Stimulated activated CD4-positive, alpha-beta T cell treated with anti-CD3 and anti-CD28 coated beads, Interleukin-4, amount 100 ng/mL, for 1 hour (primary cell): ENCODE data around the gene DRGX.

Experiments
- DNase-seq: peaks from one replicate; pipeline ENCODE4 v3.0.0-alpha.2; 2020

The DRGX gene

DNA sequence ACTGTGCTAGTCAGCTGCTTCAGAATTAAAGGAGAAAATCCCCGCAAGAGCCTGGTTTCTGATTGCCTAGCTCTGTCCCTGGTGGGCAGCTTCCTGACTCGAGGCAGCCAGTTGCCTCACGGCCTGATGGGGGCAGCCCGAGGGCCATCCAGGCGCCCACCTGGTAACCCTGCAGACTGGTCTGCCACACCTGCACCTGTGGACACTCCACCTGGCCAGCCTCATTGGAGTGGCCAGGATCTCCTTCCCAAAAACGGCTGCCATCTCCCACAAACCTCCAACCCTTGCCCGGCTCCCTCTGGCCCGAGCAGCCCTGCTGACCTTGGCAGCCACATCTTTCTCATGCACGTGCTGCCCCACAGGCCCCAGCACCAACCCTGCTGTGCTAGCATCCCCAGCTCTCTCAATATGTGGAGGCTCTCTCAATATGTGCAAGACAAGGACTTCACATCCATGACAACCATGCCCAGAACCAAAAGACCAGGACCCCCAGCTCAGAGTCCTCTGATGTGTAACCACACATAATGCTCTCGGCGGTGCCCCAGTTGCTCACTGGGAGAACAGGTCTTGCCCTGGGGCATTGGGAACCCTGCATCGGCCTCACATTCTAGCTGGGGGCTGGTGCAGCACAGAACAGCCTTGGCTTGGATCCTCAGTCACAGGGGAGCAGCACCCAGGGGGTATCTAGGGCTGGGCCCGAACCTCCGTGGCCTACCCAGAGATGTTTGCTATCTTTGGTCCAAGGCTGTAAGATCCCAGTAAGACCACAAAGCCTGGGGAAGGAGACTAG lies 14.6 kb downstream of the DRGX start:
- DNase-seq, result no peak

DNA sequence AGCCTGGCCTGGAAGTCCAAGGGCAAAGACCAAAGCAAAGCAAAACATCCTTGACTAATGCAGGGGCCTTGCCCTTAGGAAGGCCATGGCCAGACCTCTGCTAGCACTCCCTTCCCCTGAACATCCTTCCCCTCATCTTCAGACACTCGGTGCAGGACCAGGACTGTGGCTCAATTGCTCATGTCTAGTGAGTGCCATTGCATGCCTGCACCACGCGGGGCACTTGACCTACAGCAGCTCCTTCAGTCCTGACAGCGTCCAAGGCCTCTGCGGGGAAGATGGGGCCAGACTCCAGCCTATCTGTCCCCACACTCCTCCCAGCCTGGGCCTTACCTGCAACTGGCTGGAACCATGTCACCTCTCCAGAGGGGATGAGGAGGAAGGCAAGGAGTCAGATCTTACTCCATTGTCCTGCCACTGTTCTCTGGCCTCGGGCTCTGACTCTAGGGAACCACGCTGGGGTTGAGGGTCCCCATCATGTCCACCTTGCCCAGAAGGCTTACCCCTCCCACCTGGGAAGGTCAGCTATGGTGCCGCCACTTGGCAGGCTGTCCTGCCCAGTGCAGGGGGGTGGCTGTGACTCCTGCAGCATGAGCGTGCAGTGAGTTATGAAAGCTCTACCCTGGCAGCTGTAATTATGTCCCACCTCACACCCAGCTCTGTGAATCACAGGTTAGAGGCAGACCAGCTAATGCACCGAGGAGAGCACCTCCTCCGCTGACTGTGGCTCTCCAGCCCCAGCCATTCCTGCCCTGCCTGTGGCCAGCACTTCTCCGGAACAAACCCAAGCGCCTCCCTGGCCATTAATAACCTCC lies 16.1 kb downstream of the DRGX start:
- DNase-seq, result no peak

DNA sequence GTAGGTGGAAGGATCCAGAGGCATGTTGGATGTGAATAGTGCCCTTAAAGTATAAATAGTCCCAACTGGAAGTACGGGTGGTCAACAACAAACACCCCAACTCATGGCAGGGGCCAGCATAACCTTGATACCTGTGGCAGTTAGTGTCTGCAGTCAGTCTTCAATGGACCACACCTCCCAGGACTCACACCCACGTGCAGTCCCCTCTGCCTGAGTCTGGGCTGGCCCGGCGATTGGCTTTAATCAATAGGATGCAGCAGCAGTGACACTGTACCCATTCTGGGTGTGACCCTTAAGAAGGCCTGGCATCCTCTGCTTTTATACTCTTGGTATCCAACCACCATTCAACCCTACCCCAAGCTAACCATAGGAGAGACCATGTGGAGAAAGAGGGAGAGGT lies 18.6 kb downstream of the DRGX start:
- DNase-seq, result no peak

DNA sequence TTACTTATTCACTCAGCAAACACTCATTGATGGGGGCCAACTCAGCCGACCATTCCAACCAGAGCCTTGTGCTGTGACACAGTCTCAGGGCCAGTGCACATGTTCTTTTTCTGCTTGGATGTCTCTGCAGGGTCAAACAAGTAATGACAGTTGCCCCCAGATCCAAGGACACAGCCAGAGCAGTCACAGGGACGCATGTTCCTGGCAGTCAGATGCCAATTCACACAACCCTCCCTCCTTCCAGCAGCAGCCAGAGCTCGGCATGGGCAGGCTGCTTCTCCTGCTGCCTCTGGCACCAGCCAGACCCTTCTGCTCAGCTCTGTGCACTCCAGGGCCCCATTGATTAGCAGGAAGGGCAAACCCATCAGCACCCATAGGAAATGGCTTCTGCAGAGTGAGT lies 20.3 kb downstream of the DRGX start:
- no peak for DNase-seq

DNA sequence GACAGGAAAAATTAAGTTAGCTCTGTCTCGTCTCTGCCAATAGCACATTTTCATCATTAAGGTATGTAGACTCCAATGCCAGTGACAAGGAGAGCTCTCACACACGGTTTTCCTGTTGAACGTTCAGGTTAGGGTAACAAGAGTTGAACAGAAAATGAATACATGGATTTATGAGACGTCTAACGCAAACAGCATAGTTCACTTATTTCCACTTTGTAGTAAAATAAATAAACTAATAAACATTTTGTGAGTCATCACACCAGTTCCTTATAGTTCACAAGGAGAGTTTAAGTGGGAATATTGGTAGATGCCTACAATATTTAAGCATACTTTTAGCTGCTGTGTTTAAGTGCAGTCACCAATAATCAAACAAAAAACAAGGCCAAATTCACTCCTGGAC lies 21.1 kb downstream of the DRGX start:
- DNase-seq, result no peak

DNA sequence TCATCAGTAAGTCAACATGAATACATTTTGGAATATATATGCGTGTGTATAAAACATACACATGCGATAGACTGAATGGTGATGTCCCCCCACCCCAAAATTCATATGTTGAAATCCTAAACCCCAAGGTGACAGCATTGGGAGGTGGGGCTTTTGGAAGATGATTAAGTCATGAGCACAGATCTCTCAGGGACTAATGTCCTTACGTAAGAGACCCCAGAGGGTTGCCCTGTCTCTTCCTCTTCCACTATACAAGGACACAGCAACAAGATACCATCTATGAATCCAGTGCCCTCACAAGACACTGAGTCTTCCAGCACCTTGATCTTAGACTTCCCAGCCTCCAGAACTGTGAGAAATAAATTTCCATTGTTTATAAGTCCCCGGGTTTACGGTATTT lies 22.5 kb downstream of the DRGX start:
- DNase-seq, result no peak

DNA sequence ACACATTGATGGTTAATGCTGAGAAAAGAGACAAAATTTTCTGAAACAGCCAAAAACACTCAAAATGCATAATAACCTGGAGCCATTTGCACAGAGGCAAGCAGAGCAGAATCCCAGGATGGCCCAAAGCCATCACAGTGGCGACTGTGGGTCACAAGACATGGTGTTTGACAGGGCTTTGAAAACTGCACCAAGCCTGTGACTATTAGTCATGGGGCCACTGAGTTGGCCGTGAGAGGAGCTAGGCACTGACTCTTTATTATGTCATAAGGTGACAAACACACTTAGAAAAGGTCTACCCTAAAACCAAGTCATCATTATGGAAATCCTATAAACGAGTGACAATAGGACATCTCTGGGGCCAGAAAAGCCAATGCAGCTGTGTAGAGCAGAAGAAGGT lies 23.9 kb downstream of the DRGX start:
- DNase-seq, result no peak

DNA sequence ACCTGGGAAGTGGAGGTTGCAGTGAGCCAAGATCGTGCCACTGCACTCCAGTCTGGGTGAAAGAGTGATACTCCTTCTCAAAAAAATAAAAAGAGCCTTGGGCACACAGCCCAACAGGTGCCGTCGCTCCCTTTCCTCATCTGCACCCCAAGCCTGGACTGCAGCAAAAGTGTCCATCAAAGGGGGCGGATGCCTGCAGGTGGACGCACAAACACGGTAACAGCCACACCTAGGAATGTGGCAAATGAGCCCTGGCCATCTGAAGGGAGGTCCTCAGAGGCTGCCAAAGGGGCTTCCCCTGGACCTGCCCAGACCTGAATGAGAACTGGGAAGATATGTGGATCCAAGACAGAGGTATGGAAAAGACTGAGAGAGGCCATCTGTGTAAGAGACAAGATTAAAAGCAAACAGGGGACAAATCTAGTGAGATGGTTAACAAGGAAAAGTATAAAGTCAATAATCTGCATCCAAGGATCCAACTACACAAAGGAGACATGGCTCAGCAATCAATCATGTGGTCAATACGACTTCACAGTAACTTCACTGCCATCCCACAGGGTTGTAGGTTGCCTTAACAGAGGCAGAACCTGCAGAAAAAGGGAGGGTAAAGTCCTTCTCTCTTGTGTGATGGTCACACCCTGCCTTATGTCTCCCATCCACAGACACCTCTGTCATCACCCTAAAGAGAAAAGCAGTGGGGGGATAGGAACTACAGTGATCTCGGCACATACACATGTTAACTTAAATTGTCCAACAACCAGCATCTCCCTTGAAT lies 25.4 kb downstream of the DRGX start:
- no peak for DNase-seq

DNA sequence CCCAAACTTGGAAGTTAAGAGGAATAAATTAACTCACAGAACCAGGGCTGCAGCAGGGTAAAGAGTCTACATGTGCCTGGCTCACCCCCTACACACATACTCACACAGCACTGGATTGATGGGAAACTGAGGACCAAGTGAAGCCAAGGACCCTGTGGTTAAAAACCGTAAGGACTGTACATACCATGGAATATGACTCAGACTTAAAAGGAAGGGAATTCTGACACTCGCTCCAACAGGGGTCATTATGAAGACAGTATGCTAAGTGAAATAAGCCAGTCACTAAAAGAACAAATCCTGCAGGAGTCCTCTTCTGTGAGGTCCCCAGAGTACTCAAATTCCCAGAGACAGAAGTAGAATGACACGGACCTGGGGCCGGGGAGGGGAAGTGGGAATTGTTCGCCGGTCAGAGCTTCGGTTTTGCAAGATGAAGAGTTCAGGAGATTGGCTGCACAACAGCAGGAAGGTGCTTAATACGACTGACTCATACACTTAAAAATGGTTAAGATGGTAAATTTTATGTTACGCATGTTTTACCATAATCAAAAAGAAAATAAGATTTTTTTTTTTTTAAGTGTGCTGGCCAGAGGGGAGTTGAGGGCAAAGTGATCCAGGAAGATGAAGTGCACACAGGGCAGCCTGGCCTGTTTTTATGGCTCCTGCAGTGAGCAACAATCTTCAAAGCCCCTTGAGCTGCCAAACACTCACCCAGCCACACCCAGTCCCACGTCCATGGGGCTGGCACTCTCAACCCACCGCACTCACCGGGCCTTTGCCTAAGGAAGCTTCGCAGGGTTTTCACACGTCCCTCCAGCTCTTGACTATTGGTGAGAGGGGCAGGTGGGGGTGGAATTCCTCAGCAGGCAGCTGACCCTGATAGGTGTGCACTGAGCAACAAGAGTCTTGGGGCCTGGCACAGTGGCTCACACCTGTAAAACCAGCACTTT lies 26.4 kb downstream of the DRGX start:
- no peak for DNase-seq

DNA sequence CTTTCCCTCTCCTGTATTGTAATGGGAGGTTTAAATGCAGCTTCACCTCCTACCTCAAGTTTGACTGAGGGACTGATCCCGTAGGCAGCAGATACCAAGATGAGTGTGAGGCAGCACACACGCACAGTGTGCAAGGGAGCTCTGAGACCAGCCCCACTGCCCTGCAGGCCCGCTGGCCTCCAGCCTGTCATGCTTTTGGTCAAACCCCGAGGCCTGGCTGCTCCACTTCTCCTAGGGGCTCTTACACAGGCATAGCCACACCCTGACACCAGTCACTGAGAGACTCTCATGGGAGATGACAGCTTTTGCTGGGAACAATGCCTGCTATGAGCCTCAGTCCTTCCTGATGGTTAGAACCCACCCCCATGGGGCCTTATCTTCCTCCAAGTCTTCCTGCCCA lies 27.6 kb downstream of the DRGX start:
- DNase-seq, result no peak

DNA sequence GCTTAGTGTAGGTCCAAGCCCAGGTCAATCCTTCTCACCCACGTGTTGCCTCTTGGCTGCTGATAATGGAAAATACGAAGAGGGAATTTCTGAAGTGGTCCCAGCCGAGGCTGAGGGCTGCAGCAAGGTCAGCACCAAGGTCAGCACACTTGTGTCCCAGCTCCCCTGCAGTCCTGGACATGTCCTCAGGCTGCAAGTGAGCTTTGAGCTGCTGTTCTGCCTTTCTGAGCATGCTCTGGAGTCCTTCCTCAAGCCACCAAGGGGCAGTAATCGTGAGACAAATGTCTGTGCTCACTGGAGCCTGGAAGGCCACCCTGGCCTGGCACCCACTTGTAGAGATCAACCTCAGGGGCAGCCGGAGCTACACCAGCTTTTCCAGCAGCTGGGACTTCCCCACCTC lies 28.3 kb downstream of the DRGX start:
- DNase-seq, result no peak

DNA sequence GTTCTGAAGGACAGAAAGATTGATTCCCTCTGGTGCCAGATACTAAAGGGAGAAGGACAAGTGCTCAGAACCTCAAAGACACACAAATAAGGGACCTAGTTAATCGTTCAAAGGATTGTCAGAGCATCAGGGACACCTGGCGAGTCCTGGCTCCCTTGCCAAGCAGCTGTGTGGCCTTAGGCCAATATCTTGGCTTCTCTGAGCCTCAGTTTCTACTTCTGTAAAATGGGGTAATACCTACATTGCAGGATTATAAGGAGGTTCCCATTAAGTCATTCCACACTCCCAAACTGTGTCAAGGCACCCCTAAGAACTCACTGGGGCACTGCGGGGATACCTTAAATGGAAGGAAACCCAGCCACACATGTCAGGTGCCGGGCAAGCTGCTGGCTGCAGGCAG lies 29.4 kb downstream of the DRGX start:
- DNase-seq, result no peak

DNA sequence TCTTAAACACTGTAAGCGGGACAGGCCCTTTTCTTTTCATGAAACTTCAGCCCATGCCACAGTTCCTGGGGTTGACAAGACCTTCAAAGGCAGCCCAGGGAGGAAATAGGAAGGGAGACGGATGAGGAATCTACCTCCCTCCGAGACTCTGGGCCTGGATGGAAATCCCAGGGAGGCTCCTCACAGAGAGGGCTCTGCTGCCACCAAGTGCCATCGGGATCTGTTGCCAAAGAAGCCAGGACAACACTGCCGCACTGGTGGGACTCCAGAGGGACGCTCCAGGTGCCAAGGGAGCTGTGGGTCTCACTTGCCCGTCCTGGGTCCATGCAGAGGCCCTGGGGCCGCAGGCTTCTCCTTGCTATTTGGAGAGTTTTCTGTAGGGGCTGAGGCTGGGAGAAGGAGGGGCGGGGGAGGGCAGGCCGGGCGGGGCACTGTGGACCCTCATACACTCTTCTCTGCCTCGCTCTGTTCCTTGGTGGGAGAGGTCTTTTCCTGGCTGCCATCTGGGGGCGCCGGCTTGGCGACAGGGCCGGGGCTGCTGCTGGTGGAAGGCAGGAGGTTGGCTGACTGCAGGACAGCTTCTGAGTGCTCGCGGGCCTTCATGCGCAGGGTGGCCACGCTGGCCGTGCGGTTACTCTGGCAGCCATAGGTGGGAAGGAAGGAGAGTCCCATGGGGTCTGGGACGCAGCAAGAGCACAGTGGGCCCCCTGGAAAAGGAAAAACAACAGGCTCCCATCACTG lies 30.0 kb downstream of the DRGX start:
- no peak for DNase-seq

DNA sequence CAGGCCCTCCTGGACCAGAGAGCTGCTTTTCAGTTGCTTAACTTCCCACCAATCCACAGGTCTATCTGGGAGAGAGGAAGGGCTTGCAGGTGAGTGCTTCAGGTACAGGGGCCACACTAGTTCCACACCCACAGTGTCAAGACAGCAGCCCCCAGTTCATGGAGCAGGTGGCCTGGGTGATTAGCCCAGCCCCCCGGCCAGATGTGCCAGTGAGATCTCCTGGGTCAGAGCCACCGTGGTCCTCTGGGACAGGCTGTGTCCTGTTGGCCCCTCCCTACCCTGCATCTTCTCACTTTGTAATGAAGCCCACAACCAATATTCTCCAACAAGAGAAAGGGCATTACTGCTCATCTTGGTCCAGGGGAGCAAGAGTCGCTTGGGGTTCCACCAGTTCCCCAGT lies 30.6 kb downstream of the DRGX start:
- no peak for DNase-seq

DNA sequence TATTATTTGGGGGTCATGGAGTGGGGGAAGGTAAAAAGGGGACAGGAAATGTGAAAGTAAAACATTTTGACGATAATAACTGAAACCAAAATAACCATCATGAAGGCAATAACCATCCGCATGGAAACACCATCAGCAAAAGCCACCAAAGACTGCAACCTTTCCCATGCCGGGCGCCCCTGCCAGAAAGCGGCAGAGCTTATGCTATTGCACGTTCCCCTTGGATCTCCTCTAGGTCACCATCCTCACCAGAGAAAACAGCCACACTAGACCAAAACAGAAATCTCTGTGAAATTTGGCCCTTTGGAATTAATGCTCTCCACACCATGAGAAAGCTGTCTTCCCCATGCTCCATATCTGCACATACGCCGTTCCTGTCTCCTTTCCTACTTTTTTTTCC lies 31.1 kb downstream of the DRGX start:
- no peak for DNase-seq

DNA sequence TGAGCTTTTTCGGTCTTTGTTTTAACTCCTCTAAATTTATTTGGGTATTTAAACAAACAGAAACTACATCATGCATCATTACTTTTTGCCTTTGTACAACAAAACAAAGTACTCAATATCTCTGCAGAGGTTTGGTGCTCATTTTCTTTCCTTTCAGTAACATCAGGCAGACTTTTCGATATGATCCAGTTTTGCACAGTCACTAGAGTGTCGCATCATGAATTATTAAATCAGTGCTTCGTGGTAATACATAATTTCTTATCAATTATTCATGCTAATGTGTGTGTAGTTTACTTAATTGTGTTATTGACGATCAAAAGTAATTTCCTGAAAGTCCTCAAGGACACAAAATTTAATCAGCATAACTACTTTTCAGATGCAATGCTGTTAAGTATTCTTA lies 31.8 kb downstream of the DRGX start:
- DNase-seq, result no peak

DNA sequence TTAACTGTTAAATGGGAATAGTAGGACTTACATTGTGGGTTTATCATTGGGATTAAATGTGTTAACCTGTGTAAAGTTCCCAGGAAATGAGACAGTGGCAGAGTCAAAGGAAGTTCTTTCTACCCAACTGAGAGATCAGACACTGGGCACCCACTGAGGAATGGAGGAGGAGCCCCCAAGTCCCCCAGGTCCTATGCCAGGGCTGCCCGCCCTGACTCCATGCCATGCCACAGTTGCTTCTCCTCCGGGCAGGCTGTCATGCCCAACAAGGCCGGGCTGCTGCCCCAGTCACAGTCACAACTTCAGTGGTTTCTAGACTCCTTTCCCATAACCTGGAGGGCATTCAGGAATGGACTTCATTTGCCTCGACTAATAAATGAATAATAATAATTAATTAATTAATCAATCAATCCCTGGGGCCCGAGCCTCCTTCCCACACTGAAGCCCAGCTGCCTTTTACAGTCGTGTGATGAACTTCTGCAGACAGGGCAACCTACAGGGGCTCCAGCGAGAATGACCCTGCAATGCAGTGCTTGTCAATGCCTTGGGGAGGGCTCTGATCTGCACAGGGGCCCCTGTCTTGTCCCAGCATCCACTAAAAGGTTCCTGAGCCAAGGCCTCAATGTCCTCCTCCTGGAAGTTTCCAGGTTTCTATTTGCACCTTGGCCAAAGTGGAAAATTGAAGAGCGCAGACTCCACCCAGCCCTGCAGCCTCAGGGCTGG lies 32.4 kb downstream of the DRGX start:
- DNase-seq, result no peak

DNA sequence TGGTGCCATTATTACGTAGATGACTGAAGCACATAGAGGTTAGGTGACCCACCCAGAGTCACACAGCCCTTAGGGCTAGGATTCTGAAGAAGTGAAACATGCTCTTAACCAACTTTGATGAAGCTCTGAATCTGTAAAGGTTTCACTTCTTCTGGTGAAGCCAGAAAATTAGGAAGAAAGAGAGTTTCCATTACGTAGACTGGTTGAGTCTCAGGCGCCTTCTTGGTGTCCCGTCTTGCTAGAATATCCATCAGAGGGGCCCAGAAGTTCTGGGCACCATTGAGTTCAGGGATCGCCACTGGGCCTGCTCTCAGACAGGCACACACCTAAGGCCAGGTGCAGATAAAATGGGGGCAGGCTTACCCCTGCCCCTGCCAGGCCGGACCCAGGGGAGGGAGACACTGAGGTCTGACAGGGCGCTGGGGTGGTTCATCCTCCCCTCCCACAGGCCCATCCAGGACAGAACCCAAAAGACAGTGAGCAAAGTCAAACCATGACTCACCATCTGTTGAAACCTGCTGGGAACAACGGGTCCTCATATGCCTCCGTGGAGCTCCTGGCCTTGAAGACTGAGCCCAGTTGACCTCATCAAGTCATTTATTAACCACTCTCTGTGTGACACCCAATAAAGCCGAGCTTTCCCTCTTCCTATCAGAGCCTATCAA lies 33.2 kb downstream of the DRGX start:
- no peak for DNase-seq

DNA sequence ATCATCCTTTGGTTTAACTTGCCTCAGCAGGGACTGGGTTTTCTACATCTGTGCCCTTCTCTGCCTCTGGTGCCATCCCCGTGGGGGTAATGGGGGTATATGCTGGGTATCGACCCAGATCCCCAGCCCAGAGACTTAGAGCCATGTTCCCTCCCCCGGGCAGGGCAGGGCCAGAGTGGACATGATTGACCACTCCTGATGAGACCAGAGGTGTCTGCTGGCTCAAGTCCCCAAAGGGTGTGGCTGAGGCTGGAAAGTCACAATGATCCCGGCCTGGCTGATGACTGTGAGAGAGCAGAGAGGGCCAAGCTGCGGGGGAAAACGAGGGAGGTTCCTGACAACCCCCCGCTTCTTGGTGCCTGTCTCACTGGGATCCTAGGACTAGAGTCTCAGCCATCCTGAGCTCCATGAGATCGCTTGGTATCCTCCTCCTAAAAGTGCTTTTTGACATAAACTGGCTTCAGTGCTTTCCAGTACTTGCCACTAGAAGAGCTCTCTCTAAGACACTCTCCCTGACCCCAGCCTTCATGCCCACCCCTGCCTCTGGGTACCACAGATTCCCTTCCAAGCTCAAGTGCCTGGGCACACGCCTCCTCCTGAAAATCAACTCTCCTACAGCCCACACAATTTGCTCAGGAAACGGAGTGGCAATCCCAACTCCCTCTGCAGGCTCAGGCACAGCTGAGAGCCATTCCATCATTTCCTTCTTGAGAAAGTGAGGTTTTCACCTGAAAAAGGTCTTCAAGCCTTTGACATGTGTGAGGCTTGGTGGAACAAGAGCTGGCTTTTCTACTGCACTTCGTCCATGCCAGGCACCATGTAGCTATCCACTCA lies 33.9 kb downstream of the DRGX start:
- no peak for DNase-seq

DNA sequence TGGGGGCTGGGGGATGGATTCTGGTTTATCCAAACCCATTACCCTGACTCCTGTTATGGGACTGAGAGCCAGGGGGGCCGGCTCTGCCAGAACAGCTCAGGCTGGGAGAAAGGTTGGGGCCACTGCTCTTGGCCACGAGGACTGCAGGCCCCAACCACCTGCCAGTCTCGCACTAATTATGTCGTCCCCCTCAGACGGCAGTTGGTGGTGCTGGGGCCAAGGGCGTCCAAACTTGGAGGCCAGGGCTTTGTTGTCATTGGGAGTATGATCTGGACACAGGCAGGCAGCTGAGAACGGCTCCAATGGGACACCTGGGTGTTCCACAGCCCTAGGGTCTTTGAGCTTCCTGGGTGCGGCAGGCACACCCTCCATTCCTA lies 34.7 kb downstream of the DRGX start:
- no peak for DNase-seq
